GM10266 (cell line): Measurements from ENCODE around the gene FAM222A.

Source experiments
- DNase-seq: peaks from one replicate; pipeline ENCODE4 v3.0.0; 2012; ENCODE audit errors: extremely low spot score
- TF ChIP-seq, protein P1 (sequence below): IDR thresholded peaks from 2 replicates; pipeline ENCODE4 v1.5.1; 2012; ENCODE audit warnings: mild to moderate bottlenecking, low read depth; ENCODE audit not compliant: control insufficient read depth, insufficient read depth; ENCODE audit errors: missing control alignments

FAM222A gene

DNA sequence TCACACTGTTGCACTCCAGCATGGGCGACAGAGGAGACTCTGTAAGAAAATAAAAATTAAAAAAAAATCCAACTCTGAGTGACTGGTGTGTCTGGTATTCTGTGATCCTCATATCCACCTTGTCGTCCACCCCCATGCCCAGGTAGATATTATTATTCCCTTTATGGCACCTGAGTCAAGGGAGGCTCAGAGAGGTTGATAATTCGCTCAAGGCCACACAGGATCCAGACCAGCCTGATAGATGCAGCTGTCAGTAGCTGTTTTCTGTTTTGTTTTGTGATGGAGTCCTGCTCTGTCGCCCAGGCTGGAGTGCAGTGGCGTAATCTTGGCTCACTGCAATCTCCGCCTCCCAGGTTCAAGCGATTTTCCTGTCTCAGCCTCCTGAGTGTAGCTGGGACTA is 14.8 kb upstream of the FAM222A start:
- DNase-seq: no peak
- TF ChIP-seq, protein P1, sequence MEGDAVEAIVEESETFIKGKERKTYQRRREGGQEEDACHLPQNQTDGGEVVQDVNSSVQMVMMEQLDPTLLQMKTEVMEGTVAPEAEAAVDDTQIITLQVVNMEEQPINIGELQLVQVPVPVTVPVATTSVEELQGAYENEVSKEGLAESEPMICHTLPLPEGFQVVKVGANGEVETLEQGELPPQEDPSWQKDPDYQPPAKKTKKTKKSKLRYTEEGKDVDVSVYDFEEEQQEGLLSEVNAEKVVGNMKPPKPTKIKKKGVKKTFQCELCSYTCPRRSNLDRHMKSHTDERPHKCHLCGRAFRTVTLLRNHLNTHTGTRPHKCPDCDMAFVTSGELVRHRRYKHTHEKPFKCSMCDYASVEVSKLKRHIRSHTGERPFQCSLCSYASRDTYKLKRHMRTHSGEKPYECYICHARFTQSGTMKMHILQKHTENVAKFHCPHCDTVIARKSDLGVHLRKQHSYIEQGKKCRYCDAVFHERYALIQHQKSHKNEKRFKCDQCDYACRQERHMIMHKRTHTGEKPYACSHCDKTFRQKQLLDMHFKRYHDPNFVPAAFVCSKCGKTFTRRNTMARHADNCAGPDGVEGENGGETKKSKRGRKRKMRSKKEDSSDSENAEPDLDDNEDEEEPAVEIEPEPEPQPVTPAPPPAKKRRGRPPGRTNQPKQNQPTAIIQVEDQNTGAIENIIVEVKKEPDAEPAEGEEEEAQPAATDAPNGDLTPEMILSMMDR: no peak

DNA sequence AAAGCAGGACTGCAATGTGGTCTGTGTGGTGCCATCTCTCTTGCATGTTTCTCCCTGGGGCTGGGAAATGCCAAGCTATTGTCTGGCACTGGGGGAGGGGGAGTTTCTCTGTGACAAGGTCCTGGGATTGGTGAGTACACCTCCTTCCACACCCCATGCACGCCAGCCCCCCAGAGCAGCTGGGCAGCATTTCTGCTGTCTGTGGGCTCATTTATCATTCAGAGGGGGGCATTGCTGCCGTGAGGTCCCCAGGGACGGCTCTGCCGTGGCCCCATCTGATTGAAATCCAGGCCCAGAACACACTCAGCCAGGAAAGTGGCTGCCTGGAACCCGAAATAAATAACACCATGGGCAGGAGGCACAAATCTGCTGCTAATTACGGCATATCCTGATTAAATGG is 12.6 kb upstream of the FAM222A start:
- no peak for DNase-seq
- TF ChIP-seq, protein P1: no peak

DNA sequence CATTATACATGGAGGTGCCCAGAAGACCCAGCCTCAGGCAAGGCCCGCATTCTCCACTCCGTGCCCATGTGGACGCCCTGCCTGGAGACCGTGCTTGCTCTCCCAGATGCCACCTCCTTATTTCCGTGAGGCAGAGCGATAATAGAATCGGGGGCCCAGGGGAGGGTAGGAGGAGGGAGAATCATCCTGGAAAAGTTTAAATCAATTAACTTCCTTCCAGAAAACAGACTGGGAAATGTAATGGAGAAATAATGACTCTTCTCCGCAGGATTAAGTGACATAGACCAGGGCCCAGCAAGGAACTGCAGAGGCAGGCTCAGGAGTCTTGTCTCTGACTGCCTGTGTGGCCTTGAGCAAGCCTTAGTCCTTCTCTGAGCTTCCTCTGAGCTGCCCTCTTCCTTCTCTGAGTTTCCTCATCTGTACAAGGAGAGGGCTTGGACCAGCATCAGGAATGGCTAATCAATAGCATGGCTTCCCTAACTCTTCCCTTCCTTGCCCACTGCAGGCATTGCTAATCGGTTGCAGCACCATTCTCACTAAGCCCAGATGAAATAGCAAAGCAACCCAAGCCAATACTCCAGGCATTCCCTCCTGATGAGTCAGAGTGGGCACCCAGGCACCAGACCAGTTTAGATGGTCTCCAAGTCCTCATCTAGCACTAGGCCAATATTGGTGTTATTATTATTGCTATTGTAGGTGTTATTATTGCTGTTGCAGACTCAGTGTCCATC is 11.3 kb upstream of the FAM222A start:
- DNase-seq: no peak
- TF ChIP-seq, protein P1: no peak

DNA sequence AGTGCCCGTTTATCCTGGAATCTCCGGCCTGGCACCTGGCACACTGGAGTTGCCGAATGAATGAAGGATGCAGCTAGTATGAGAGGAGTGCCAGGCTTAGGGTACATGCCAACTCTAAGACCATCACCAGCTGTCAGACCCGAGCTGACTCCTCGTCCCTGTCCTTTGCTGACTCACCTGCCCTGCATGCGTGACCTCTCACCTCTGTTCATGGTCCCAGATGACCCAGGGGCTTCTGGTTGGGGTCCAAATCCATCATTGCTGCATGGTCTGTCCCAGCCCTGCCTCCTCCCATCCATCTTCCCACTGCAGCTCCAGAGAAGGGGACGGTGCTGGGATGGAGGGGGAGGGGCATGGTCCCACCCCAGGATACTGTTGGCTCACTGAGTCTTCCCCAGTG is 9.9 kb upstream of the FAM222A start:
- TF ChIP-seq, protein P1: no peak
- no peak for DNase-seq

DNA sequence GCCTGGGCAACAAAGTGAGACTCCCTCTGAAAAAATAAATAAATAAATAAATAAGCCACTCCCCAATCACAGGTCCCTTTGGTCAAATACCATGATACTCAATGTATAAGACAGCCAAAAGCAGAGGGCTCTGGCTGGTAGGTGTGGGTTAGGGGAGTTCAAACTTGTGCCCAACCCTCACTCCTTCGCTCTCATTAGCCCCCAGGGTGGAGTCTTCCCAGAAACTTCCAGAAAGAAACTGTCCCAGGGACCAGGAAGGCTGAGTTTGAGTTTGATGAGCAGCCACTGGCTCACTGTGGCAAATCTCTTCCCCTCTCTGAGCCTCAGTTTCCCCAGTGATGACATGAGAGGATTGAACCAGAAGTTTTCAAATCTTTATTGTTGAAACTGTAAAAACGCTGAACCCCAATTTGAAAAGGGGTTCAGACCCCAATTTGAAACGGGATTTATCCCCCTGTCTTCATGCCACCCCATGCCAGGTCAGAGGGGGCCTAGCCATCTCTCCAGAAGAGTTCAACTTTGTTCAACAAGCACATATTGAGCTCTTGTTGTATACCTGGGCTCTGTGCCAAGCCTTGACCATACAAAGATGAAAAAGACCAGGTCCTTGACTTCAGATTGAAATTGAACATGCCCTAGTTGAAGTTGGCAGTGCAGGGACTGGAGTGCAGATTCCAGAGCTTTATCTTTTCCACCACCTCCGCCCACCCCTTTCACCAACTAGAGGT is 9.1 kb upstream of the FAM222A start:
- TF ChIP-seq, protein P1: no peak

DNA sequence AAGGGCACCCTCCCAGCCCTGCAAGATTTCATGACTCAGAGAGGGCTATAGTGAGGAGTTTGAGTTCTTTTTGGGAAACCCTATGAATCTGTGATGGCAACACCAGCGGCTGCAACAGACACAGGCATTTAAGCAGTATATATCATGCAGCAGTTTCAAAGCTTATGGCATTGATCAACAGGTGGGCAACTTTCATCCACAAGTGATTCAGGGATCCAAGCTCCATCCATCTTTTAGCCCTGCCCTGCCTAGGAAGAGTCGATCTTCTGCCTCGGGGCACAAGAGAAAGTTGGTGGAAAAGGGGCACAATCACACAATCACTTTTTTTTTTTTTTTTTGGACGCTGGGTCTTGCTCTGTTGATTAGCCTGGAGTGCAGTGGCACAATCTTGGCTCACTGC is 8.3 kb upstream of the FAM222A start:
- TF ChIP-seq, protein P1: no peak
- no peak for DNase-seq

More for the DNA sequence above, 9.1 kb upstream of the FAM222A start:
- no peak for DNase-seq

DNA sequence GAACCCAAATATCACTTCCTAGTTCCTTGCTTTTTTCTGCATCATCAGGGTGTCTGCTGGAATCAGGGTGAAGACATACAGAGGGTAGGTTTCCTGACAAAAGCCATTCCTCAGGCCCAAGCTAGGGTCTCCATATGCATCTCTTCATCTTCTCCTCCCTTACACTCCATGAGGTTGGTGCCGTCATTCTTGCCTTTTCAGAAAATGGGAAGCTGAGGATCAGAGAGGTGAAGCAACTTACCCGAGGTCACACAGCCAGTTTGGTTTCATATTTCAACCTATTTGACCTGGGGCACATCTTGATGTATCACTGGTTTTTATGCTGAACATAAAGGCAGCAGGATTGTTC is 7.3 kb upstream of the FAM222A start:
- DNase-seq: no peak
- TF ChIP-seq, protein P1: no peak
